Endothelial cell of umbilical vein (primary cell): ENCODE data around the gene CARNS1. TPM values are rescaled to one million over a fixed set of nuclear protein-coding genes. Genes with fewer than 3 reads are reported as not detected.

Experiments
- BruUV-seq: library from RNA; stranded (reverse); fragments of 400-500 nt; replicated peaks from 2 replicates; lab custom pipeline; 2021; lab: Mats Ljungman, UMichigan
- CTCF ChIA-PET: fragments of 300-600, 350-600 bp; sonication (Branson Sonifier 250); formaldehyde crosslinking; loops from one replicate; lab custom pipeline; 2021; ENCODE audit warnings: antibody characterized with exemption, inconsistent platforms; lab: Charles Lee
- POLR2A ChIA-PET: fragments of 300-600, 350-600 bp; sonication (Branson Sonifier 250); formaldehyde crosslinking; loops from one replicate; lab custom pipeline; 2021; ENCODE audit warnings: antibody characterized with exemption, inconsistent platforms; lab: Charles Lee
- DNase-seq: peaks from one replicate; pipeline ENCODE4 v3.0.0-alpha.2; 2011; ENCODE audit warnings: low read depth, low spot score
- FAIRE-seq: peaks from 2 replicates; lab custom pipeline; 2011; peaks lifted over from hg19 to GRCh38; lab: Jason Lieb, UNC
- H2AFZ ChIP-seq: 2 replicates; pipeline ENCODE4 v1.6.0; 2012; ENCODE audit warnings: low read depth, low read length, control low read depth, inconsistent platforms
- H3K27ac ChIP-seq: 2 replicates; pipeline ENCODE4 v1.5.1; 2011; ENCODE audit warnings: low read depth, mild to moderate bottlenecking, control low read depth, low read length, moderate library complexity; ENCODE audit not compliant: insufficient read depth
- H3K27me3 ChIP-seq, 2 experiments: 2 replicates each; pipeline versions ENCODE4 v1.6.0 to v1.6.1; 2011; ENCODE audit warnings: low read length in 2 of 2, mixed read lengths in 1 of 2; ENCODE audit not compliant: control insufficient read depth in 2 of 2, insufficient read depth in 2 of 2
- H3K36me3 ChIP-seq, 2 experiments: 2 replicates in 1 of 2; 3 replicates in 1 of 2; pipeline ENCODE4 v1.5.1; 2011; ENCODE audit warnings: low read length in 2 of 2, mild to moderate bottlenecking in 1 of 2, moderate library complexity in 1 of 2; ENCODE audit not compliant: control insufficient read depth in 2 of 2, insufficient read depth in 2 of 2; ENCODE audit errors: extremely low read depth in 1 of 2
- H3K4me1 ChIP-seq: 3 replicates; pipeline ENCODE4 v1.5.1; 2011; ENCODE audit warnings: mild to moderate bottlenecking, low read length; ENCODE audit not compliant: control insufficient read depth, insufficient read depth; ENCODE audit errors: extremely low read depth
- H3K4me2 ChIP-seq: 2 replicates; pipeline ENCODE4 v1.6.1; 2011; ENCODE audit warnings: low read length, control low read depth, mixed read lengths; ENCODE audit not compliant: insufficient read depth
- H3K4me3 ChIP-seq, 3 experiments: fragments of 200-600 bp in 1 of 3; sonication (generic), shearing (Covaris generic) in 1 of 3; replicated peaks in 1 of 3; 2 replicates each; pipeline ENCODE4 v1.5.1; 2011 to 2016; ENCODE audit warnings: control low read depth in 3 of 3, low read length in 3 of 3, mild to moderate bottlenecking in 2 of 3, inconsistent platforms in 1 of 3, low read depth in 1 of 3, moderate library complexity in 1 of 3; ENCODE audit not compliant: insufficient read depth in 1 of 3
- H3K79me2 ChIP-seq: 2 replicates; pipeline ENCODE4 v1.6.0; 2012; ENCODE audit warnings: low read length, inconsistent platforms; ENCODE audit not compliant: control insufficient read depth, insufficient read depth
- H3K9ac ChIP-seq: replicated peaks from 2 replicates; pipeline ENCODE3; 2011; ENCODE audit warnings: low read length, control low read depth; ENCODE audit not compliant: insufficient read depth; ENCODE audit errors: extremely low read depth
- H3K9me1 ChIP-seq: replicated peaks from 3 replicates; pipeline ENCODE4 v1.6.0; 2011; ENCODE audit warnings: mild to moderate bottlenecking, low read length; ENCODE audit not compliant: control insufficient read depth, insufficient read depth; ENCODE audit errors: extremely low read depth
- H3K9me3 ChIP-seq: replicated peaks from 2 replicates; pipeline ENCODE4 v1.5.1; 2012; ENCODE audit warnings: low read length, inconsistent platforms; ENCODE audit not compliant: control insufficient read depth, insufficient read depth
- H4K20me1 ChIP-seq: replicated peaks from 2 replicates; pipeline ENCODE3; 2011; ENCODE audit warnings: mild to moderate bottlenecking, low read length; ENCODE audit not compliant: control insufficient read depth, insufficient read depth; ENCODE audit errors: extremely low read depth
- EZH2 ChIP-seq: IDR thresholded peaks from 2 replicates; pipeline ENCODE4 v1.6.1; 2012; ENCODE audit warnings: borderline replicate concordance, low read depth, mild to moderate bottlenecking, moderate library complexity, low read length, inconsistent platforms; ENCODE audit not compliant: severe bottlenecking
- MYC ChIP-seq: IDR thresholded peaks from one replicate; pipeline ENCODE4 v1.6.1; 2011; ENCODE audit warnings: mild to moderate bottlenecking, low read depth, low read length
- POLR2A ChIP-seq: IDR thresholded peaks from 2 replicates; pipeline ENCODE4 v1.6.1; 2012; ENCODE audit warnings: low read depth, mild to moderate bottlenecking, control low read depth, low read length
- POLR2AphosphoS5 ChIP-seq: IDR thresholded peaks from 2 replicates; pipeline ENCODE4 v1.6.1; 2012; ENCODE audit warnings: low read depth, mild to moderate bottlenecking, control low read depth, low read length, moderate library complexity; ENCODE audit not compliant: insufficient read depth
- dilution Hi-C: fragments of 300-500 bp; cut with MboI; formaldehyde crosslinking; loops from one replicate; pipeline ENCODE4 v1.15.0; 2019; ENCODE audit warnings: low sequenced_read_pairs; ENCODE audit not compliant: extremely low pct_ligation_motif_present
- intact Hi-C: fragments of 100-400 bp; cut with micrococcal nuclease; formaldehyde crosslinking; loops from one replicate; pipeline ENCODE4 v1.10.0; 2022
- polyA plus RNA-seq, 4 experiments: library from polyadenylated mRNA; depleted of rRNA in 3 of 4; stranded (reverse) in 3 of 4; unstranded in 1 of 4; fragments of >200 nt; gene quantifications; 2 replicates each; pipeline versions ENCODE4 v1.2.1 to v1.2.3, GENCODE V29; 2011 to 2012; ENCODE audit warnings: missing spikeins in 1 of 4
- total RNA-seq: library from RNA; stranded (reverse); gene quantifications from 2 replicates; pipeline ENCODE4 v1.2.3, GENCODE V29; 2021
- TF ChIP-seq, protein P1 (sequence below), 2 donors: IDR thresholded peaks; 1 replicate in 1 of 2; 2 replicates in 1 of 2; pipeline ENCODE4 v1.5.1; 2011; ENCODE audit warnings: low read length in 2 of 2, mild to moderate bottlenecking in 2 of 2, moderate library complexity in 2 of 2, control low read depth in 1 of 2, inconsistent platforms in 1 of 2, low read depth in 1 of 2; ENCODE audit not compliant: insufficient read depth in 1 of 2; ENCODE audit errors: extremely low read depth in 1 of 2

The CARNS1 gene
- total and polyA plus RNA-seq, 2 donors (not counting 3 experiments of a cell fraction or from before 2014, with no cell fraction given): 0.14 to 0.35 TPM

DNA sequence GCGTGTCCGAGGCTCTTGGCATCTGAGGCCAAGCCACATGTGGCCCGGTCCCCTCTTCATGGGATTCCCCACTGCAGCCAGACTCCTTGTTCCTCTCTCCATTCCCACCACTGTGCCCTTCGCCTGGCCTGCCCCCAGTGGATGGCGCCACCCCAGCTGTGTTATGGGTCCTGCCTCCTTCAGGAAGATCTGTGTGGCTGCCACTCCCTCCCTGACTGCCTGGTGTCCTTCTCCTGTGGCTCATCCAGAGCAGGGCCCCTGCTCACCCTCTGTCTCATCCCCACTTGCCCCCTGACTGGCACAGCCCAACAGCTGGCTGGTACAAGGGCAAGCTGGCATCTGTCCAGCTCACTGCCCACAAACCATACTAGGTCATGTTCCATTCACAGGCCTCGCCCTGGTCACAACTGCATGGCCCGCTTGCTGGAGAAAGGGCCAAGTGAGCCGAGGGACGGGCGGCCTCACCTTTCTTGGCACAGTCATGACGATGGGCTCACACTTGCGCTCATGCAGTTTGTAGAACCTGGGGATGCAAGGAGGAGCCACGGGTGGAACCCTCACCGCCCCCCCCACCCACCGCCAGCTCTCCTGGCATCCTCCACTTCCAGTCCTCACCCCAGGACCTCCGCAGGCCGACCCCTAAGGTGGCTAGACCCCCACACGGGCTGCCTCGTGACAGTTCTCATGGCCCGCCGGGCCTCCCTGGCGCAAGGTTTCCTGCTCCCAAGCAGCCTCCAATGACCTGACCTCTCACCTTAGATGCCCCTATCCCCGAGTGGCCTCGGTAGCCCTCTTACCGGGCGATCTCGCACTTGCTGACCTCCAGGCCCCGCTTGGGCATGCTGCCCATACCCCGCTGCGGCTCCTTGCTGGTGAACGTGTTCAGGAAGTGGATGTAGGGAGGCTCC is 24.1 kb downstream of the CARNS1 start:
- H3K9me1 ChIP-seq: no peaks in the 10 kb centered on the region
- H3K36me3 ChIP-seq: peaks cover 0 to 29% of the 10 kb centered on the region in 2 experiments
- peaks cover 6% of the 10 kb centered on the region for H3K4me1 ChIP-seq
- FAIRE-seq (no peak), DNase-seq (peak; percentile 8)
- H3K4me3 ChIP-seq: no peak overlapping the region
- H4K20me1 ChIP-seq: no peaks in the 10 kb centered on the region
- no peaks in the 10 kb centered on the region for H3K27me3 ChIP-seq
- no peak overlapping the region for H2AFZ ChIP-seq
- TF ChIP-seq MYC (no peak), POLR2A (peak; percentile 13), POLR2AphosphoS5 (peak; percentile 16), EZH2 (no peak)
- TF ChIP-seq, protein P1, sequence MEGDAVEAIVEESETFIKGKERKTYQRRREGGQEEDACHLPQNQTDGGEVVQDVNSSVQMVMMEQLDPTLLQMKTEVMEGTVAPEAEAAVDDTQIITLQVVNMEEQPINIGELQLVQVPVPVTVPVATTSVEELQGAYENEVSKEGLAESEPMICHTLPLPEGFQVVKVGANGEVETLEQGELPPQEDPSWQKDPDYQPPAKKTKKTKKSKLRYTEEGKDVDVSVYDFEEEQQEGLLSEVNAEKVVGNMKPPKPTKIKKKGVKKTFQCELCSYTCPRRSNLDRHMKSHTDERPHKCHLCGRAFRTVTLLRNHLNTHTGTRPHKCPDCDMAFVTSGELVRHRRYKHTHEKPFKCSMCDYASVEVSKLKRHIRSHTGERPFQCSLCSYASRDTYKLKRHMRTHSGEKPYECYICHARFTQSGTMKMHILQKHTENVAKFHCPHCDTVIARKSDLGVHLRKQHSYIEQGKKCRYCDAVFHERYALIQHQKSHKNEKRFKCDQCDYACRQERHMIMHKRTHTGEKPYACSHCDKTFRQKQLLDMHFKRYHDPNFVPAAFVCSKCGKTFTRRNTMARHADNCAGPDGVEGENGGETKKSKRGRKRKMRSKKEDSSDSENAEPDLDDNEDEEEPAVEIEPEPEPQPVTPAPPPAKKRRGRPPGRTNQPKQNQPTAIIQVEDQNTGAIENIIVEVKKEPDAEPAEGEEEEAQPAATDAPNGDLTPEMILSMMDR (IDR thresholded peaks at IDR 0.05; ENCODE audit: extremely low read depth in 1 of 2, insufficient read depth in 1 of 2, low read depth in 1 of 2, low read length in 2 of 2): peak in 1 of 2 donors; percentile 13
- CTCF ChIA-PET: interaction anchor here (0.7 to 1.2 kb wide), 3 partner anchors 29 to 47 kb away, joined by 3 to 5 read pairs (median 3); partner anchors contain the start of genes PPP1CA and RAD9A
- no TSS peak for BruUV-seq
- H3K9me3 ChIP-seq: no peaks in the 10 kb centered on the region
- dilution Hi-C loops: no loop called here
- intact Hi-C loops: no loop called here
- no peak overlapping the region for H3K4me2 ChIP-seq
- POLR2A ChIA-PET: interaction anchor here (0.6 kb wide), 1 partner anchor 37 kb away, joined by 3 read pairs; no protein-coding TSS in a partner anchor
- no peak overlapping the region for H3K27ac ChIP-seq
- H3K9ac ChIP-seq: no peak overlapping the region
- H3K79me2 ChIP-seq: peaks cover 11% of the 10 kb centered on the region
